GM21423 (cell line): ENCODE data around the gene TOP3B.

Experiments used
- ATAC-seq: cut with Tn5 transposase; IDR thresholded peaks from one replicate; pipeline ENCODE4 v1.9.1; 2021; ENCODE audit warnings: mild to moderate bottlenecking, moderate library complexity; ENCODE audit not compliant: unreplicated experiment

Gene TOP3B

DNA sequence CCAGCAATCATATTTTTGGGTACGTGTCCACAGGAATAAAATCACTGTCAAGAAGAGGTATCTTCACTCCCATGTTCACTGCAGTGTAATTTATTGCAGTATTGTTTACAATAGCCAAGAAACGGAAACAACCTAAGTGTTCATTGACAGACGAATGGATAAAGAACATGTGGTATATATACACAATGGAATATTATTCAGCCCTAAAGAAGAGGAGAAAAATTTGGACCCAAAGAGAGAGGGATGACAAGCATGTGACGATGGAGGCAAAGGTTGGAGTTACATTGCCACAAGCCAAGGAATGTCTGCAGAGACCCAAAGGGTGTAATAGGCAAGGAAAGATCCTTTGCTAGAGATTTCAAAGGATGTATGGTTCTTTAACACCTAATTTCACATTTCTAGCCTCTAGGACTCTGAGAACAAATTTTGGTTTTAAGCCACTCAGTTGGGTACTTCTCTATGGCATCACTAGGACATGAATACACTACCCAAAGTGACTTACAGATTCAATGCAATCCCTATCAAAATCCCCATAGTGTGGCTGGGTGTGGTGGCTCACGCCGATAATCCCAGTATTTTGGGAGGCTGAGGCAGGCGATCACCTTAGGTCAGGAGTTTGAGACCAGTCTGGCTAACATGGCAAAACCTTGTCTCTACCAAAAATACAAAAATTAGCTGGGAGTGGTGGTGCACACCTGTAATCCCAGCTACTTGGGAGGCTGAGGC is 31.1 kb upstream of the TOP3B start:
- ATAC-seq: no peak

- no peak for ATAC-seq
Measured at GRCh38 chr22:22011964-22012363, 29.4 kb upstream of the TOP3B start.

DNA sequence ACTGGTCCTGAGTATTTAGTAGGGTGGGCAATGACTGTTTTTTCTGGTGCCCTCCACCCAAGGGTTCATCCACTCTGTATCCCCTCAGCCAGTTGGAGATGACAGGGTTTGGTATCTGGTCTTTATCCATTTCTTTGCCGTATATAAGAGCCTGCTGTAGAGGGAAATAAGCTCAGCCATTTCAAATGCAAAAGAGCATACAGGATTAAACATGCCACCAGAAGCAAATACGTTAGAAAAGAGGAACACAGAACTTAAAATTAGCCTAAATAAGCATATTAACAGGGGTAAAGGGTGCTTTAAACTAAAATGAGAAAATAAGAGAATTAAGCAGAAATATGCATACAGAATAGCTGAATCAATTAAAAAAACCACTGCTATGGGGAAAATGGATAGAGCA is 27.8 kb upstream of the TOP3B start:
- ATAC-seq: no peak

DNA sequence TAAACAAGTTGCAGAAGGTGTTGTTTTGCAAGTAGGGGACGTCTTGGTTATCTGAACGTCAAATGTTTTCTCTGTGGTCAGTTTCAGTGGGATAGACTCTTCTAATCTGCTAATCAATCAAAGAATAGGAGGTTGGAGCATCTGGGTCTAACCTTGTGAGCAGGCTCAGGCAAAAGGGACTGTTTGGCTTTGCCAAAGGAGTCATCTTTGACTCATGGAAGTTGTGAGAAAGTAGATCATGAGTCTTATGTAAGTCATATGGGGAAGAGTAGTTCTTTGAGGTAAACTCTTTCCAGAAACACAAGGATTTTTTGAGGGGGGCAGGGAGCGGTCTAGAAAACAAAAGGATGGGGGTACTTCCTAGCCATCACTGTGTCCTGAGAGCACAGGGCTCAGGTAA is 27.1 kb upstream of the TOP3B start:
- ATAC-seq: no peak

DNA sequence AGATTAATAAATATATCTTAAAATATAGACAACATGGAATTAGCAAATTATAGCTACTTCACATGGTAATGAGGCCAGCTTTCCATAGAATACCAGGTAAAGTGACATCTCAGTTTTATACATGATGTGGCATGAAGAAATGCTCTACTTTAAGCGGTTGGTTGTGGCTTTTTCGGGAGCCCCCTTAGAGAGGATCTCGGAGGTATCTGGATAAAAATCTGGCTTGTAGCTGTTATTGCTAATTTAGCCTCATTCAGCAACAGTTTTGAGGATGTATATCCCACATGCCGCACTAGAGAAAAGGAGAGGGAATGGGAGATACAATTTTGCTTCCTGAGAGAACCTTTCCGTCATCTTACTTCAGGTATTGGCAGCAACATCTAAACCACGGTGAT is 24.0 kb upstream of the TOP3B start:
- no peak for ATAC-seq

GRCh38 chr22:22005945-22006595 is 23.5 kb upstream of the TOP3B start:
- ATAC-seq: no peak

DNA sequence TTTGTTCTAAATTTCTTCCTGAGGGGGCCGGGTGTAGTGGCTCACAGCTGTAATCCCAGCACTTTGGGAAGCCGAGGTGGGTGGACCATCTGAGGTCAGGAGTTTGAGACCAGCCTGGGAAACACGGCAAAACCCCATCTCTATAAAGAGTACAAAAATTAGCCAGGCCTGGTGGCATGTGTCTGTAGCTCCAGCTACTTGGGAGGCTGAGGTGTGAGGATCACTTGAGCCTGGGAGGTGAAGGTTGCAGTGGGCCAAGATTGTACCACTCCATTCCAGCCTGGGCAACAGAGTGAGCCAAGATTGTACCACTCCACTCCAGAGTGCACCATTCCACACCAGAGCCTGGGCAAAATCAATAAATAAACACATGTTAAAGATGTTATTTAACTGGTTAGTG is 20.6 kb upstream of the TOP3B start:
- no peak for ATAC-seq

DNA sequence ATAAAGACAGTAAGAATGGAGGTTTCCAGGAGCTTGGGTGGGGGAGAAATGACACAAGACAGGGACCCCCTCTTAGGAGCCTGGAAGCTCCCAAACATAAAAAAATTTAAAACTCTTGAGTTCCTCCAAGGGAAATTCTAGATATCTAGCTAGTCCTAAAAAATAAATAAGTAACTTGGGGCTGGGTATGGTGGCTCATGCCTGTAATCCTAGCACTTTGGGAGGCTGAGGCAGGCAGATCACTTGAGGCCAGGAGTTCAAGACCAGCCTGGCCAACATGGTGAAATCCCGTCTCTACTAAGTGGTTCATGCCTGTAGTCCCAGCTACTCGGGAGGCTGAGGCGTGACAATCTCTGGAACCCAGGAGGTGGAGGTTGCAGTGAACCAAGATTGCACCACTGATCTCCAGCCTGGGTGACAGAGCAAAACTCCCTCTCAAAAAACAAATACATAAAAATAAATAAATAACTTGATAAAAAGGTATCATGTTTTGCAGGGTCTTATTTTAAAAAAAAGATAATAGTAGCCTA is 20.0 kb upstream of the TOP3B start:
- ATAC-seq: no peak

GRCh38 chr22:22001664-22002525 is 19.3 kb upstream of the TOP3B start:
- no peak for ATAC-seq

- ATAC-seq: no peak
Measured at GRCh38 chr22:21998595-21999247, 16.1 kb upstream of the TOP3B start.

DNA sequence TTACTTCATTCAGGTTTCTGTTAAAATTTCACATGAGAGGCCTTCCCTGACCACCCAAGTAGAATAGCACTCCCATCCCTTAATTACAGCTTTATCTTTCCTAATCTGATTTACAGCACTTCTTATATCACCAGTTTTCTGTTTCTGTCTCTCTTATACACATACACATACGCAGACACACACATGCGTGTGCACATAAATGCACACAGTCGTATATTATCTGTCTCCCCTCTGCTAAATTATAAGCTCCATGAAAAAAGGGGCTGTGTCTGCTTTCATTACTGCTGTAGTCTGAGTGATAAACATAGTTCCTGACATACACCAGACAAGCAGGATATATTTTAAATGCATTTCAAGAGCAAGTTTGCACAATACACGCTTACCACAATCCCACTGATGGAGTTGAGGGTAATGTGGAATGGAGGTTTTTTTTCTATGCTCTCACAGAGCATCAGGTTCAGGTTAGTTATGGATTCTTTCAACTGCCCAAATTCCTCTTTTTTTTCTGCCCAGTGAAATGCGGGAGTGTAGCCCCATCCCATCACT is 13.7 kb upstream of the TOP3B start:
- ATAC-seq: no peak

DNA sequence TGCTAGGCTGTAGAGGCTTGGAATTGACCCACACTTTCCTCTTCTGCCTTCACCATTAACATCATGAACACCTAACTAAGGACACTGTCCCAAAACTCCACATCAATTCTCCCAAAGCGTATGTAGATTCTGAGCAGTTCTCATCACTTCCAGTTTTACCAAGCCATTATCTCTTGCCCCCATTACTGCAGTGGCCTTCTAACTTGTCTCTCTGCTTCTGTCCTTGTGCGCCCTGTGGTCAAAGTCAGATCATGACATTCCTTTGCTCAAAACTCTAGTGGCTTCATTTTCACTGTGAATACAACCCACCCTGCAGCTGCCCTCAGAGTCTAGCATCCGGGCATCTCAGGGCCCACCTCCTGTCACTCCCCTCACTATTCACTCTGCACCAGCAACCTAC is 13.1 kb upstream of the TOP3B start:
- no peak for ATAC-seq

- ATAC-seq: no peak
Measured at GRCh38 chr22:21994881-21995444, 12.4 kb upstream of the TOP3B start.

DNA sequence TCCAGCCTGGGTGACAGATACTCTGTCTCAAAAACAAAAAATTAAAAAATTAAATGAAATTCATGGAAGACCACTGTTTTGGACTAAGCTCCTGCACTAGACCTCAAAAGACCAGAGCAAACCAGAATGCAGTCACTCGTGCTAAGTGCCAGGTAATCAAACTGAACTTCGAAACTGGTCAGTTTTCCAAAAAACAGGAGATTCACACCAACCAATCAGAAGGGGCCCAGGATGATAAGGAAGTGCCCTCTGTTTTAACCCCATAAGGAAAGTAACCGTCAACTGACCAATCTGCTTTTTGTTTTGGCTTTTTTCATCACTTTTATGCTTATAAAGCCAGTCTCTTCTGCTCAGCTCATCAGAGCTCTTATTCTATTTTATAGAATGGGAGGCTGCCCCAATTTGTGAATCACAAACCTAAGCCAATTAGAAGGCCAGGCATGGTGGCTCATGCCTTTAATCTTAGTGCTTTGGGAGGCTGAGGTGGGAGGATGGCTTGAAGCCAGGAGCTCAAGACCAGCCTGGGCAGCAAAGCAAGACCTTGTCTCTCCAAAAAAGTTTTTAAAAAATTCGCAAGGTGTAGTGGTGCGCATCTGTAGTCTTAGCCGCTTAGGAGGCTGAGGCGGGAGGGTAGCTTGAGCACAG is 10.1 kb upstream of the TOP3B start:
- no peak for ATAC-seq

DNA sequence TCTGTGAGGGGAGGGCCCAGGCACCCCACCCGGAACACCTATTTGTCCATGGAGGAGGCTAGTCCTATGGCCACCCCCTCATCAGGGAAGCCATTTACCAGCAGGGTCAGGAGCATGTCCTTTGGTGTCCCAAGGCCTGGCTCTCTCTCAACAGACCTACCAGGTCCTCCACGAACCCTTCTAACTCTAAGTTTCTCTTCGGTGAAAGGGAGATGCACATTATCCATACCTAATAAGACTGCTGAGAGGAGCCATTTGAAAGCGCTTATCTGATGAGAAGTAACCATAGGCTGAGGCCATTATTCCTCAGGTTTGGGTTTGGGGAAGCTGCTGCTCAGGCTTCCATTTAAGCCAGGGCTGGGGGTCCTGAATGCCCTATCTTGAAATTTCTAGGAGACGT is 9.2 kb upstream of the TOP3B start:
- ATAC-seq: no peak

- no peak for ATAC-seq
Measured at GRCh38 chr22:21991304-21991596, 8.7 kb upstream of the TOP3B start.

DNA sequence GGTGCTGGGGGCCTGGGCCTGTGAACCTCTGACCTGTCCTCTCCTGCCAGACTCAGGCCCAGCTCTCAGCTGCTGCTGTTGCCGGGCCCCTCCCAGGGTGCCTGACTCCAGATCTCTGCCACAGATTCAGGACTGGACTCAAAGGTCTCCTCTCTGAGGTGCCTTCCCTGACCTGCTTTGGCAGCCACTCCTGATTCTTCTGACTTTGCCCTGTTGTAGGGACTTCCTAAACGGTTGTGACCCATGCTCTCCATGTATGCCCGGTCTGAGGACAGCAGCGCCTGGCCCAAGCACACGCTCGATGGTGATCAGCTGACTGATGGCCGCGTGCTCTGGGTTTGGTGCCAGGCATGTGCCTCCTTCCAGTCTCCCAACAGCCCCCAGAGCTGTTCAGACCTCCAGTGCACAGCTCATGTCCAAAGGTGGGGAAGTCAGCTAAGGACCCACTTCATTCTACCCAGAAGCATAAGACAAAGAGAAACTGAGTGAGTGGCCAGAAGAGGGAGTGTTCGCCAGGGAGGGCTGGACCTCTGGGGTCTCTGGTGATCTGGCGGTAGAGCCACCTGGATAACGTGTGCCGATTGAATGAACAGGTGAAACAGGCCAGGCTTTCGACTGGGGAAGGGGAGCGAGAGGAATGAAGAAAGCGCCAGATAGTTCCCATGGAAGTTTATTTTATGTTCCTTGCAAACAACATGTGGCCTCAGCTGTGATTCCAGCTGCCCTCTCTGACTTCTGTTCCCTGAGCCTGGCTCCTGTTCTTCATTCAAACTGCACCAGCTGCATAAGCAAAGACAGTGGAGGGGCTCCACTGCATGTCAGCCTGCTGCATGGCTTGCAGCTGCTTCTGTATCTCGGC is 8.1 kb upstream of the TOP3B start:
- no peak for ATAC-seq

- ATAC-seq: no peak
Measured at GRCh38 chr22:21989049-21989448, 6.5 kb upstream of the TOP3B start.

GRCh38 chr22:21985214-21985613 is 2.6 kb upstream of the TOP3B start:
- no peak for ATAC-seq
